Motor neuron (in vitro differentiated cells): ENCODE measurements around the gene COL23A1. TPM values are rescaled to one million over a fixed set of nuclear protein-coding genes. Genes with fewer than 3 reads are reported as not detected.

Experiments
- ATAC-seq, 8 experiments: fragments of 200-7000 bp; cut with Tn5 transposase; replicated peaks in 6 of 8; 2 replicates each; pipeline ENCODE4 v1.8.0; 2021; ENCODE audit warnings: mild to moderate bottlenecking in 8 of 8, moderate library complexity in 8 of 8
- H3K27ac ChIP-seq, 2 donors: fragments of 250-450 bp; sonication (Bioruptor Pico); 2 replicates each; pipeline ENCODE4 v1.9.0; 2021; ENCODE audit warnings: antibody characterized with exemption in 2 of 2, mild to moderate bottlenecking in 2 of 2, moderate library complexity in 1 of 2
- H3K4me1 ChIP-seq, 2 donors: fragments of 250-450 bp; sonication (Bioruptor Pico); replicated peaks in 1 of 2; 2 replicates each; pipeline ENCODE4 v1.6.1; 2021; ENCODE audit warnings: antibody characterized with exemption in 2 of 2, mild to moderate bottlenecking in 2 of 2, moderate library complexity in 1 of 2
- H3K4me3 ChIP-seq, 5 donors: fragments of 250-450 bp; sonication (Bioruptor Pico); 2 replicates each; pipeline ENCODE4 v1.9.0; 2021; ENCODE audit warnings: antibody characterized with exemption in 5 of 5, mild to moderate bottlenecking in 5 of 5, moderate library complexity in 4 of 5
- WGBS, 10 experiments: fragments of 450-650 bp; shearing (Covaris generic); methylation state at CpG; one replicate each; pipeline ENCODE4 v1.0.0; 2022; 5-methylcytosine and 5-hydroxymethylcytosine counted together
- in situ Hi-C, 9 experiments: fragments of 400-800 bp; cut with MboI; loops; one replicate each; pipeline ENCODE4 v1.15.0; 2021; ENCODE audit warnings: low sequenced_read_pairs in 9 of 9, low pct_unique_long_range_greater_than_20kb in 2 of 9; ENCODE audit not compliant: unreplicated experiment in 9 of 9
- total RNA-seq, 8 experiments: library from RNA; unstranded; fragments of 300-600 nt; gene quantifications; 2 replicates each; pipeline versions ENCODE4 v1.2.3 to v1.2.4, GENCODE V29; 2022

COL23A1 gene
- total RNA-seq, result 10 to 100 TPM in 1 of 8 experiments, 1 to 10 TPM in 2, under 1 TPM in 5; 0.10 to 10.8 (median 0.20) TPM

DNA sequence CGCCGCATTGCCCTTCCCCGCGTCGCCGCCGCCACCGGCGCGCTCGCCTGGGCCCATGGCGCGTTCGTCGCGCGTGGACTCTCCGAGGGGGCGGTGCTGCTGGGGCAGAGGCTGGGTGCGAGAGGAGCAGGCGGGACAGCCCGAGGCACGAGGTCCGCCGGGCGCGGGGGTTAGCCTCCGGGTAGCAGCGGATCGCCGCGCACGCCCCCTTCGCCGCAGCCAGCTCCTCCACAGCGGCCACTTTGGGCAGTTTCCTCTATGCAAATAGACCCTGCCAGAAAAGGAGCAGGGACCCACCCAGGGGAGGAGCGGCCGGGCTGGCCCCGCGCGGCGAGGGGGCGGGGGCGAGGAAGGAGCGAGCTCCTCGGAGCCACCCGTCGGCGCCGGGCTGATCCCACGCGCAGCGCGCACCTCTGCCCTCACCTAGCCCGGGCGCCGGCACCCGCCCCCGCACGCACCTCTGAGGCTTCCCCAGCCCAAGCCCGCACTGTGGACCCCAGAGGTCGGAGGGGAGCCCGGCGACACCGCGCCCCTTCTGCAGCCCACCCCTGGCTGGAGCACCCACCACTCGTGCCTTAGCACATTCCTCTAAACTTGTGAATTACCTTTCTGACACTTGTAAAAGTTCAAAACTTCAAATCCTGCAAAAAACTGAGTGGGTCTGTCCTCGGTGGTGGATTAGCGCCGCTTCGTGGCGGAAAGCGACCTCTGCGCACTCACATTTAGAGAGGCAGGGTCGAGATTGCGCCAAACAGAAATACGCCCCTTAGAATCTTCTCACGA, at the start of gene COL23A1:
COL23A1 (minus strand) TSS at position 253 of the 783 bp plus-strand sequence.
- WGBS, 10 experiments, result 0 to 12% (median 1%) methylated on average over 3 to 26 of the region's 78 CpGs; no CpG with 5 or more reads in 3 of the 10 experiments
- in situ Hi-C loops, result loop anchor here in 4 of 9 experiments (25.0 kb wide), 1 partner anchor 303 kb away; no protein-coding TSS in a partner anchor
- Histone ChIP-seq H3K4me3 (peak within 1 kb of the TSS; percentile 26 to 38 (median 36)), H3K4me1 (peaks cover 4 to 25% of the 10 kb centered on the region in 2 donors), H3K27ac (no peak within 1 kb of the TSS)
- peak; percentile 76 to 91 (median 86) for ATAC-seq

DNA sequence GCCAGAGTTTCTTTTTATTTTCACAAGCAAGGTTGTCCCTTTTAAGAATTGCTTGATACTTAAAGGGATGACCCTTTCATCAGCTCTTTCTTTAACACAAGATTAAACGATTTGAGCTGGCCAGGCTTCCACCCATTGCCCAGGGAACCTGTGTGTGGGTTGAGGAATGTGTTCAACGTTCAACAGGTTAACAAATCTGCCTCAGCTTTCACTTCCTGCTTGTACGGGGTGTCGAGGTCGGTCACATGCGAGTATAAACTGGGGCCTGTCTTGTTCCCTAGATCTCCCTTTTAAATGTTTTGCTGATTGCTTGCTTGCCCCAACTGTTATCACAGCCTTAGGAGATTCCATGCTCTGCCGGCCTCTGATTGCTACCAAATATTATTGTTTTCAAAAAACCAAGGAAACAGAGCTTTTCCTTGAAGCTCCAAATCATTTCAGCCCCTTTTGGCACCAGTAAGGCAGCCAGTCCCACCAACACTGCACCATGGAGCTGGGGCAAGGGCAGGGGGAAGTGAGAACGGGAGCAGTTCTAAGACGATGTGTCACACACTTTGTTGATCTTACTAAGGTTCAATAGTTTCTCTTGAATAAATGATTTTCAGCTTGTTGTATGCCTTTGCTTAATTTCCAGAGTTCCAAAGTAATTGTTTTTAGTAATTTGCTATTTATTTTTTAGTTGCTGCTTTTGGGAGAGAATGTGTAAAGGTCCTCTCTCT, 47.3 kb upstream of the COL23A1 start:
- in situ Hi-C loops, result no loop called here
- 0 to 100% (median 78%) methylated on average over 1 to 9 of the region's 9 CpGs for WGBS, 10 experiments
- ATAC-seq, result peak in 2 of 8 experiments; percentile 48
- no peak overlapping the region for H3K27ac ChIP-seq
- no peak overlapping the region for H3K4me3 ChIP-seq
- H3K4me1 ChIP-seq, result no peaks in the 10 kb centered on the region

DNA sequence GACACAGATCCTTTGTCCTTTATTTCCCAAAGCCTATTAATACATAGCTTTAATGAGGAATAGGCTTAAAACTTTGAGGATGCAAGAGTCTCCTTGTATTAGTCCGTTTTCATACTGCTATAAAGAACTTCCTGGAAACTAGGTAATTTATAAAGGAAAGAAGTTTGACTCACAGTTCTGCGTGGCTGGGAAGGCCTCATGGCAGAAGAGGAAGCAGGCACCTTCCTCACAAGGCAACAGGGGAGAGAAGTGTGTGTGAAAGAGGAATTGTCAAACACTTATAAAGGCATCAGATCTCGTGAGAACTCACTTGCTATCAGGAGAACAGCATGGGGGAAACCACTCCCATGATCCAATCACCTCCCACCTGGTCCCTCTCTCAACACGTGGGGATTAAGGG, 42.1 kb upstream of the COL23A1 start:
- in situ Hi-C loops, result no loop called here
- H3K27ac ChIP-seq, result no peak overlapping the region
- H3K4me1 ChIP-seq, result no peaks in the 10 kb centered on the region
- no peak for ATAC-seq
- no peak overlapping the region for H3K4me3 ChIP-seq
- 0 to 75% (median 49%) methylated on average over 1 to 4 of the region's 4 CpGs; no CpG with 5 or more reads in 2 of the 10 experiments for WGBS, 10 experiments

DNA sequence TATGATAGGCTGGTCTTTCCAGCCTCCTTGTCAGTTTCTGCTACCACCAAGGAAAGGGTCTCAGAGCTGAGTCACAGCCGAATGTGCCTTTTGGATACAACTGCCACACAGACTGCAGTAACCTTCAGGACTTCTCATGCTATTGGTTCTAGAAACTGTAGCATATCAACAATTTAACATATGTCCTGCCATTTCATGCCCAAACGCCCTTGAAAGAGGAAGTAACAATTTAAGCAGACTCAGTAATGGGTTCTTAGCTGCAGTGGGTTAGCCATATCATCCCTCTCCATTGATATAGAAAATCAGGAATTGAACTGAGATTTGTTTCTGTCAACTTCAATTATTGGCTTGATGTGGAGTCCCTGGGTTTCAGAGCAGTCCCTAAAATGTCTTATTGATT, 40.8 kb upstream of the COL23A1 start:
- ATAC-seq, result no peak
- 29 to 60% (median 42%) methylated on average over 1 to 2 of the region's 2 CpGs; no CpG with 5 or more reads in 4 of the 10 experiments for WGBS, 10 experiments
- in situ Hi-C loops, result no loop called here
- Histone ChIP-seq H3K4me1 (no peaks in the 10 kb centered on the region), H3K27ac (no peak overlapping the region), H3K4me3 (no peak overlapping the region)

DNA sequence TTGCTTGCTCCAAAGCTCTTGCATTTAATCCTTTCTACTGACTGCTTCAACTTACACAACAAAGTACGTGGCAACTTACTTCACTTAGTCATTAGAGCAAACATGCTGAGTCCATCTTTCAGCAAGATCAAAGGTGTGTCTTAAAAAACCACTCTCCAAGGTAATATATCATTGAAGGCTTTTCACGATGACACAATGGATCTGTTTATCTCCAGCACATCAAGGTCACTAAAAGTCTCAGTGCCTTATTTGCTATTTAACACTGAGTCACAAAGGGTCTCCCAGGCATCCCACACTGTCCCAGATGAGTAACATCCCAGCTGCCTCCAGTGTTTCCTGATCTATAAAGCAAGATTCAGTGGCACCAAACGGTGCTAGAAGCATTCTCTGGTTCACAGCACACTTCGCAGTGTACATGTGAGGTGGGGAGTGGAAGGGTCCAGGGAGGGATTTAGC, 40.3 kb upstream of the COL23A1 start:
- H3K27ac ChIP-seq, result no peak overlapping the region
- no peak overlapping the region for H3K4me3 ChIP-seq
- ATAC-seq, result peak in 2 of 8 experiments; percentile 6 to 8
- WGBS, 10 experiments, result 0 to 80% (median 35%) methylated on average over 1 to 3 of the region's 4 CpGs; no CpG with 5 or more reads in 2 of the 10 experiments
- in situ Hi-C loops, result no loop called here
- no peaks in the 10 kb centered on the region for H3K4me1 ChIP-seq

DNA sequence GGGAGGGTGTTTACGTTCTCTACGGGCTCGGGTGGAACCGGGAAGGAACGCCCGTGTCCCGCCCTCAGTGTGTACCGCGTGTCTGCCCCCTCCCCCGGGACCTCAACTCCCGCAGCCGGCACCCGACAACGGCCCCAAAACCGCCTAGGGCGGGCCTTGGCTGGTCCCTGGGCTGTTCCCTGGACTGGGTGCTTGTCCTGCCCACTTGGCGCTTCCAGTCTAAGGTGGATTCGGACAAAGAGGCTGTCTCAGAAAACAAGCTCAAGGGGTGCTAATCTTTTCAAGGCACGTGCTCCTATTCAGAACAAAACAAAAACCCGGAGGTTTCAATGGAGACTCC, 37.0 kb upstream of the COL23A1 start:
- in situ Hi-C loops, result no loop called here
- WGBS, 10 experiments, result 20 to 77% (median 67%) methylated on average over 1 to 4 of the region's 20 CpGs; no CpG with 5 or more reads in 6 of the 10 experiments
- H3K4me1 ChIP-seq, result peaks cover 7 to 19% of the 10 kb centered on the region in 2 donors
- peak overlapping the region; percentile 74 to 99 (median 90) for H3K4me3 ChIP-seq
- peak in 2 of 8 experiments; percentile 49 to 54 for ATAC-seq
- no peak overlapping the region for H3K27ac ChIP-seq

DNA sequence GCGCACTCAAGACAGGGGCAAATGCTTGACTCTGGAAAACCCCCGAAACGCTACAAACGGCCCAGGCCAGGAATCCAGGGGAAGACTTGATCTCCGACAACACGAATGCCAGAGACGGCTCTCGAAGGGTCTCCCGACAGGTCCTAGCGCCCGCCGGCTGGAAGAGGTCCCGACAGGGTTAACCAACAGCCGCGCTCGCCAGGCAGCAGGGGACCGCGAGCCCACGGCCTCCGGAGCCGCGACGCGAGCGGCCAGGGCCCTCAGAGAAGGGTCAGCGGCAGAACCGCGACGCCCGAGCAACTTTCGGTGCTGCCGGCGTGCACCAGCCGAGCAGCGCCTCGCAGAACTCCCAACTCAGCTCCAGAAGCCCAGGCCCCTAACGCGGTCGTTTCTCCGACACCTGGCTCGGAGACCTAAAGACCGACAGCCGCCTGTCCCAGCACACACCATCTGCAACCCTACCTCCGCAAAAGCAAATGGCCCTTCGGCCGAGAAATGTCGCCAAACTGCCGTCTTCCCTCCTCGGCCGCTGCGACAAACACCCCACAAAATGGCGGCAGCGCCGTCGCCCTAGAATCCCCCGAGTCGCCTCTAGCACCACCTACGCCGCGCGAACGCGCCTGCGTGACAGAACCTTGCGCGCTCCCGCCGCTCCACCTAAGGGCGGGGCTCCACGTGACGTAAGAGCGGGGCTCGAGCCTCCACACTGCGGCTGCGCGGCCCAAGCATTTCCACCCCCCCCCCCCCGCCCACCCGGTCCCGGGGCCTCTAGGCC, 36.5 kb upstream of the COL23A1 start, which contains the start of gene CLK4:
CLK4 (minus strand) TSS at position 567 of the 775 bp plus-strand sequence. CDS start 3,634 bp downstream, outside the sequence.
- in situ Hi-C loops, result no loop called here
- WGBS, 10 experiments, result 0 to 11% (median 0%) methylated on average over 6 to 44 of the region's 79 CpGs; no CpG with 5 or more reads in 5 of the 10 experiments
- H3K4me1 ChIP-seq, result peaks cover 7 to 19% of the 10 kb centered on the region in 2 donors
- ATAC-seq, result peak; percentile 77 to 90 (median 88)
- H3K4me3 ChIP-seq, result peak within 1 kb of the TSS; percentile 74 to 99 (median 90)
- H3K27ac ChIP-seq, result peak within 1 kb of the TSS; percentile 95 to 97

DNA sequence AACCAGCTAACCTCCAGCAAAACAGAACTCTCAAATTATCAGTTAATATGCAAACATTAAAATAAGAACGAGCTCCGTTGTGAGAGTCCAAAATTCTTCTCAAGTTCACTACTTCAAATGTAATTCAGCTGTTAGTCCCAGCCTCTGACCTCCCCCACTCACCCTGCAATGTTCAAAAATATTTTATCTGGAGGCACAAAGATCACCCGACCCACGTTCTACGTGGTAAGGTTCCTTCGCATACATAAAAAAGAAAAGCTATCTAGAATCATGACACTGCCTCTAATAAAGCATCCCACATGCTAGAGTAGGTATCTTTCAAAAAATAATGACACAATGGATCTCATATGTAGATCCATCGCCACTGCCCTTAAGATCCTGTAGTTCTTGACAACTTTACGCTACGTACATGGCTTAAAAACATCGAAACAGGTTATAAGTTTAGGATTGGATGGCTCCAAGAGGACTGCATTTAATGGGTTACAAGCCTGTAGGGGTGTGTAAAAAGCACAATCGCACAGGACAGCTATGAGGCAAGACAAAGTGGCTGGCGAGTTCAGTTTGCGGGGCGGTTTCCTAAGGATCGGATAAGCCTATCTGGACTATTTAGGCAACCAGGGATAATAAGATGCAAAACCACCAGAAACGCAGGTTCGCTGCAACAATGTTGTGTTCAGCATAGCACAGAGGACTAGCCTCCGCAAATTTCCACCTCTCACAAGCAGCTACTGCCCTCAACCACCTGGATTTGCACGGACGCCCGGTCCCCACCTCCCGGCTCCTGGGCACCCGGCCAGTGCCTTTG, 35.7 kb upstream of the COL23A1 start:
- in situ Hi-C loops, result no loop called here
- Histone ChIP-seq H3K27ac (peak overlapping the region; percentile 95 to 97), H3K4me3 (peak overlapping the region; percentile 74 to 99 (median 90)), H3K4me1 (peaks cover 7 to 19% of the 10 kb centered on the region in 2 donors)
- WGBS, 10 experiments, result 0 to 7% (median 1%) methylated on average over 1 to 20 of the region's 23 CpGs; no CpG with 5 or more reads in 1 of the 10 experiments
- peak; percentile 14 to 49 (median 42) for ATAC-seq

DNA sequence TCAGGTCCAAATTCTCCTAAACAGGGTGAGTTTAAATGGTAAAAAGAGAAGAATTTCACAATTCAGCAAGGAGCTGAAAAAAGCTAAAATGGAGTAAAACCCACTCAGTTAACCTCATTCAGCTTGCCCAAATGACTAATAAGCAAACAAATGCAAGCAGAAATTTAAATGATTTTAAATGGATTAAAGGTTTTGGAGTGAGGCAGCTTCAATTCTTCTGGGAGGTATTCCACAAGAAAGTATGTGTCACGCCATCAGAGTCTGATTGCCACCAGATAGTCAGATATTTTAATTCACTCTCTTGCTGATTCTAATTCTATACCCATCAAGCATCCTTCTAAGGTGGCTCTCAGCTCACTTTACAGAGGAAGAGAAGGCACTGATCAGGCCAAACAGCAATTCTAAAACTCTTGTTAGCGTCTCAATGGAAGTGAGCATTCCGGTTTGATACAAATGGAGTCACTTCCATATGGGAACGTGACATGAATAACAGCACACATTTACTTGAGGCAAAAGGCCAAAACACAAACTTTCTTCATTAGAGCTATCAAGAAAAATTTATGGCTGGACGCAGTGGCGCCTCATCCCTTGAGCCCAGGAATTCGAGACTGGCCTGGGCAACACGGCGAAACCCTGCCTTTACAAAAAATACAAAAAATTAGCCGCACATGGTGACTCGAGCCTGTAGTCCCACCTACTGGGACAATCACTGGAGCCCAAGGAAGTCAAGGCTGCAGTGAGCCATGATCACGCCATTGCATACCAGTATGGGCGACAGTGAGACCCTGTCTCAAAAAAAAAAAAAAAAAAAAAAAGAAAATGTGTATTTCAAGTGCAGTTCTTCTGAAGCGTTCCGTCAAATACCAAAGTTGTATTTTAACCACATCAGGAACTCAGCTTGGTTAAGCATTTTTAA, 34.7 kb upstream of the COL23A1 start:
- in situ Hi-C loops, result no loop called here
- Histone ChIP-seq H3K4me3 (peak overlapping the region; percentile 74 to 99 (median 90)), H3K27ac (no peak overlapping the region), H3K4me1 (peaks cover 7 to 19% of the 10 kb centered on the region in 2 donors)
- ATAC-seq, result peak in 1 of 8 experiments; percentile 23
- 0 to 16% (median 4%) methylated on average over 3 to 15 of the region's 15 CpGs for WGBS, 10 experiments

DNA sequence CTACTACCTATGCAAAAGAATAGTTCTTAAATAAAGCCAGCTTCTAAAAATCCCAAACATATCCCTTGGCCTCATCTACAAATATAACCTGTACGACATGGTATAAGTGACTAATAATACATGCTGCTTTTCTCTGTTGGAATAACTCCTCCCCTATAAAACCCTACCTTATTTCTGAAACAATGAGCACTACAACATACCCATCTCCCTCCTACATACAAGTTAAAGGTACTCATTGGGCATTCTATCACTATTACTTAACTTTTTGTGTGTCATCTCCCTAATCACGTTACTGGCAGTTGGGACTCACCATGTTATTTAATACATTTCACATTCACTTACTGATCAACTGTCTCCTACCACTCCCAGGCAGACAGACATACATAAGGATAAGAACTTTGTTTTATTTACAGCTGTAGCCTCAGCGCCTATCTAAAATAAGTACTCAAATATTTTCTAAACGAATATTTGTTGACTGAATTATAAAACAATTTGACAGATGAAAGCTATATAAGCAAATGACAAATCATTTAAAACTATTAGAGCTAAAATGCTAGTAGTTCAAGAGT, 32.6 kb upstream of the COL23A1 start:
- H3K4me3 ChIP-seq, result no peak overlapping the region
- in situ Hi-C loops, result no loop called here
- WGBS, 10 experiments, result 0 to 100% (median 90%) methylated on average over 1 to 4 of the region's 4 CpGs
- peaks cover 7 to 19% of the 10 kb centered on the region in 2 donors for H3K4me1 ChIP-seq
- no peak for ATAC-seq
- no peak overlapping the region for H3K27ac ChIP-seq

DNA sequence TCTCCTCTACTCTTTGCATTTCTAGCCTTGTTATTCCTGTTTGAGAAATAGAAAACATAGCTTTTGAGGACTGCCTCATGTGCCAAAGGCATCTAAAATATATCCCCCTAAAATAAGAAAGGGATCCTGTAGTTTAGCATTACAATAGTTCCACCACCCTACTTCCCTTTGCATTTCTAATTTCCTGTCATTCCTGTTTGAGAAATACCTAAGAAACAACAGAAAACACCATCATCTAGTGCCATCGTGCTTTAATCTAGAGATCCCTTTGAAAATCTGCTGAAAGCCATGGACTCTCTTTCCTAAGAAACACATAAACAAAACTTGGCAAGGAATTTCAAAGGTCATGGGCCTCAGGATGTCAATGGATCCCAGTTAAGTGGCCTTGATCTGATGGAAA, 29.2 kb upstream of the COL23A1 start:
- Histone ChIP-seq H3K4me1 (peaks cover 5 to 15% of the 10 kb centered on the region in 2 donors), H3K4me3 (no peak overlapping the region), H3K27ac (no peak overlapping the region)
- WGBS, 10 experiments, result 30 to 100% (median 44%) methylated on average over 1 of the region's 1 CpG; no CpG with 5 or more reads in 2 of the 10 experiments
- in situ Hi-C loops, result no loop called here
- ATAC-seq, result no peak
